NCI-H187 (cell line): ENCODE measurements around the gene FGF21.
"Not testable (repeated sequence)": the region's sequence is repeated elsewhere in the genome, so short reads cannot be mapped to it uniquely, and the experiment has no call there.

Experiments used
- DNase-seq, 2 experiments: peaks; one replicate each; lab custom pipeline; 2025; lab: John Stamatoyannopoulos, UW

FGF21 gene

DNA sequence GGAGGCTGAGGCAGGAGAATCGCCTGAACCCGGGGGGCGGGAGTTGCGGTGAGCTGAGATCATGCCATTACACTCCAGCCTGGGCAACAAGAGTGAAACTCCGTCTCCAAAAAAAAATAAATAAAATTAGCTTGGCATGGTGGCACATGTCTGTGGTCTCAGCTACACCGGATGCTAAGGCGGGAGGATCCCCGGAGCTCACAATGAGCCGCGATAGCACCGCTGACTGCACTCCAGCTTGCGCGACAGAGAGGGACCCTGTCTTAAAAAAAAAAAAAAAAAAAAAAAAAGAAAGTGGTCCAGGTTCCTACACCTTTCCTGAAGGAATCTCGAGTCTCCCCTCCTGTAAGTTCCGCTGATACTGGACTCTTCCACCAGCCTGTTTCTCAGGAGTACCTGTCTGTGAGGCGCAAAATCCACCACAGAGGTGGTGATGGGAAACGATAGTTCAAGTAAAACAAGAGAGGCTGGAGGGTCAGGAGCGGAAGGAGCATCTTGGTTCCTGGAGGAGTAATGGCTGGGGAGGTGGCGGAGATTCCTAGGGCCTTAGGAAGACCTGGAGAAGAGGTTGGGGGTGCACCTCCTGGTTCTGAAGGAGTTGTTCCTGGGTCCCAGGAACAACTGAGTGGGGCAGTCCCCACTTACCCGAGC lies 3.4 kb upstream of the FGF21 start:
- peak in 1 of 2 experiments; percentile 53 for DNase-seq

DNA sequence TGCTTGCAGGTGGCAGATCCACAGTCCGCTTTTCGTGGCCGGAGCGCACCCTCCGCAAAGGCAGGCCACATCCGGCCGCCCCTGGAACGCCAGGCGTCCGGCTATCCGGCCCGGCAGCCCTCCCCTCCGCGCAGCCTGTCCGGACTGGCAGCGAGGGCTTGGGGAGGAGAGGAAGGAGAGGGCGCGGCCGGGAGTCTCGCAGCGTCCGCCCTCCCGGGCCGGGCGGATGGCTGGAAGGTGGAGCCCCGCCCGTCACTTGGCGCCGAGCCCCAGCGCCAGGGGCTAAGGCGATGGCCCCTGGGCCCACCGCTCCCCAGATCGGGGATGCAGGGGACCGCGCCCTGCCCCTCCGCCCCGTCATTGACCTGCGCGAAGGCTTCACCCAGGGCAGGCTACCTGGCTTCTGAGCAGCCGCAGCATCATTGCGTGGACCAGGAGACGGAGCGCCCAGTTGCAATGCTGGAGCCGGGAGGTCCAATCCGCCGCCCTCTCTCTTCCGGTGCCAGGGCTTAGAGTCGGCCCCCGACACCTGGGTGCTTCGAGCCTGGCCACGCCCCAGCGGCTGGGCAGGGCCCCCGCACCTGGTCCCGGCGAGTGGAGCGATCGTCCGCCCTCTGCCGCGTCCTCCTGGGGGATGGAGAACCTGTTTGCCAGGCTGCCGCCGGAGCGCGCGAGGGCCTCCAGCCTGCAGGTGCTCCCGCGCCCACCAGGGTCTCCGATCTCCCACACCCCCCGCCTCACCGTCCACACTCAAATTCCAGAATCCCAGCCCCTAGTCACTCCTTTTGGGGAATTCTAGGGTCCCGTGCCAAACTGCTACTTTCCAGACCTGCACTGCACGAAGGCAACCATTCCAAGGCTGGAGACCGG lies 2.6 kb upstream of the FGF21 start, which contains the start of gene FUT1:
Gene FUT1, minus strand, starts transcription at position 146 of the 870 bp plus-strand sequence. CDS start 1,360 bp downstream, outside the sequence.
- peak; percentile 89 to 98 for DNase-seq

DNA sequence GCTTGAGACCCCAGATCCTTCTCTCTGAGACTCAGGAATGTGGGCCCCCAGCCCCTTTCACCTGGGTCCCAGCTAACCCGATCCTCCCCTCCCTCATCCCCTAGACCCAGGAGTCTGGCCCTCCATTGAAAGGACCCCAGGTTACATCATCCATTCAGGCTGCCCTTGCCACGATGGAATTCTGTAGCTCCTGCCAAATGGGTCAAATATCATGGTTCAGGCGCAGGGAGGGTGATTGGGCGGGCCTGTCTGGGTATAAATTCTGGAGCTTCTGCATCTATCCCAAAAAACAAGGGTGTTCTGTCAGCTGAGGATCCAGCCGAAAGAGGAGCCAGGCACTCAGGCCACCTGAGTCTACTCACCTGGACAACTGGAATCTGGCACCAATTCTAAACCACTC lies 463 bp downstream of the FGF21 start:
- no peak for DNase-seq

DNA sequence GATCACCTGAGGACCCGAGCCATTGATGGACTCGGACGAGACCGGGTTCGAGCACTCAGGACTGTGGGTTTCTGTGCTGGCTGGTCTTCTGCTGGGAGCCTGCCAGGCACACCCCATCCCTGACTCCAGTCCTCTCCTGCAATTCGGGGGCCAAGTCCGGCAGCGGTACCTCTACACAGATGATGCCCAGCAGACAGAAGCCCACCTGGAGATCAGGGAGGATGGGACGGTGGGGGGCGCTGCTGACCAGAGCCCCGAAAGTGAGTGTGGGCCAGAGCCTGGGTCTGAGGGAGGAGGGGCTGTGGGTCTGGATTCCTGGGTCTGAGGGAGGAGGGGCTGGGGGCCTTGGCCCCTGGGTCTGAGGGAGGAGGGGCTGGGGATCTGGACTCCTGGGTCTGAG lies 888 bp downstream of the FGF21 start:
- no peak for DNase-seq

DNA sequence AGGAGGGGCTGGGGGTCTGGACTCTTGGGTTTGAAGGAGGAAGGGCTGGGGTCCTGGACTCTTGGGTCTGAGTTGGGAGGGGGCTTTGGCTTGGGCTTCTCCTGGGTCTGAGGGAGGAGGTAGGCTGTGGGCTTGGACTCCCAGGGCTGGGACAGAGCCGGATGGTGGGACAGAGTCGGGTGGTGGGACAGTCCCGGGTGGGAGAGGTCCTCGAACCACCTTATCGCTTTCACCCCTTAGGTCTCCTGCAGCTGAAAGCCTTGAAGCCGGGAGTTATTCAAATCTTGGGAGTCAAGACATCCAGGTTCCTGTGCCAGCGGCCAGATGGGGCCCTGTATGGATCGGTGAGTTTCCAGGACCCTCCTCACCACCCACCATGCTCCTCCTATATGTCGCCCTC lies 1.4 kb downstream of the FGF21 start:
- no peak for DNase-seq

DNA sequence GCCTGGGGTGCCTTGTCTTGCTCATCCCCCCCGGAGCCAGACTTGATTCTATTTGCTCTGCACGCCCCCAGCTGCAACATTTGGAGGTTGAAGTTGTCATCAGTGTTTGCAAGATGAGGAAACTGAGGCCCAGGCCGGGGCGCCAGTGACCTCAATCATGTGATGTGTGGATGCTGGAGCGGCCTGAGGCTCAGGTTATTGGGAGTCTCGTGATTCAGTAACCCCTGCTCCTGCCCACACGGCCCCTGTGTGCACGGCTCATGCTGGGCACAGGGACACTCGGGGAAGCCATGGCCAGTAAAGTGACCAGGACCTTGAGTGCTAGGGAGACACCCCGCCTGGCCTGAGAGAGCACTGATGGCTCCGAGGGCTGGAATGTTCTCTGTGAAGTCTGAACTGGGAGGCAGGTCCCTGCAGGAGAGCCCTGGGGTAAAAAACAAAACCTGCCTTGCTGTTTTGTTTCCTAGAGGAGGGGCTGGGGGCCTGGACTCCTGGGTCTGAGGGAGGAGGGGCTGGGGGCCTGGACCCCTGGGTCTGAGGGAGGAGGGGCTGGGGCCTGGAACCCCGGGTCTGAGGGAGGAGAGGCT lies 1.9 kb downstream of the FGF21 start:
- DNase-seq, result no peak

DNA sequence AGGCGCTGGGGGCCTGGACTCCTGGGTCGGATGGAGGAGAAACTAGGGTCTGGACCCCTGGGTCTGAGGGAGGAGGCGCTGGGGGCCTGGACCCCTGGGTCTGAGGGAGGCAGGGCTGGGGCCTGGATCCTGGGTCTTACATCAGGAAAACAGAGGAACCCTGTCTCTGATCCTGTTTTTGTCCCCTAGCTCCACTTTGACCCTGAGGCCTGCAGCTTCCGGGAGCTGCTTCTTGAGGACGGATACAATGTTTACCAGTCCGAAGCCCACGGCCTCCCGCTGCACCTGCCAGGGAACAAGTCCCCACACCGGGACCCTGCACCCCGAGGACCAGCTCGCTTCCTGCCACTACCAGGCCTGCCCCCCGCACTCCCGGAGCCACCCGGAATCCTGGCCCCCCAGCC lies 2.4 kb downstream of the FGF21 start:
- no peak for DNase-seq

DNA sequence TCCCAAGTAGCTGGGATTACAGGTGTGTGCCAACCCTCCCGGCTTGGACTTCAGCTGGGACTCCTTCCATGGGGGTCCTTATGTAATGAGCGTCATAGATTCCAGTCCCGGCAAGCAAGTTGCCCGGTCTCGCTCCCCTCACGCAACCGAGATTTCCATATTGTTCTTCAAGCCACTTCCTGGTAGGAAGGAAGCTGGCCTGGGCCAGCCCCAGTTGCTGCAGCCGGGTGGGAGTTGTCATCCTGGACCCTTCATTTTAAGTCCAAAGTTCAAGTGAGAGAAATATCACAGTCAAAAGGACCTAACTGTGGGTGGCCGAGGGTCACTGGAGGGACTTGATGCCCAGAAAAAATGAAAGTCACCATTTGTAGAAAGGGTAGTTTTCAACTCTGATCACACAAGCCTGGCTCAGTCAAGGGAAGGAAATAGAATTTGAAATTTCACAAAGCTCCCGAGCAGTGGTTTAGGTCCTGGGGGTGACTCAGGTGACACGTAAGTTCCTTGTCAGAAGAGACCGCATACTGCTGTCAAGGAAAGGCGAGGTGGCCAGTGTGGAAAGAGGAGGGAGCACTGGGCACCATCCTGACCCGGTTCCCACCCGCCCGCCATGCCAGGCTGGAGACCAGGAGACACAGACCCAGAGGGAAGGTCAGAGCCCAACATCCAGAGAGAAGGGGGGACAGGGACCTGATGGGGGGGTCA lies 5.3 kb downstream of the FGF21 start:
- DNase-seq, result no peak

DNA sequence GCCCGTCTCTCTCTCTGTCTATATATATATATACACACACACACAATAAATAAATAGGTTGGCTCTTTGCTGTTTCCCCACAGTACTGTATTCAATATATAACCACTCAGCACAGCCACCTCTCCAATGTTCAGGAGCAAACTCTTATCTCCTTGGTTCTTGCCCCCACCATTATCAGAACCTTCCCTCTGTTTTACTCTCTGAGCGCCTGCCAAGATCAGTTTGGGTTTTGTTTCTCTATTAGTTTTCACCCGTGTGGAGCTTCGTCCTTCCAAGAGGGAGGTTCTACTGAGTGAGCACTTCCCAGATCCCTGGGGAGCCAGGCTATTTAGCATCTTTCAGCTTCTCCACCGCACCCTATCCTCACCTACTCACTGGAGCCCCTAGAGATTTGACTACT lies 10.5 kb downstream of the FGF21 start:
- not testable (repeated sequence) for DNase-seq

DNA sequence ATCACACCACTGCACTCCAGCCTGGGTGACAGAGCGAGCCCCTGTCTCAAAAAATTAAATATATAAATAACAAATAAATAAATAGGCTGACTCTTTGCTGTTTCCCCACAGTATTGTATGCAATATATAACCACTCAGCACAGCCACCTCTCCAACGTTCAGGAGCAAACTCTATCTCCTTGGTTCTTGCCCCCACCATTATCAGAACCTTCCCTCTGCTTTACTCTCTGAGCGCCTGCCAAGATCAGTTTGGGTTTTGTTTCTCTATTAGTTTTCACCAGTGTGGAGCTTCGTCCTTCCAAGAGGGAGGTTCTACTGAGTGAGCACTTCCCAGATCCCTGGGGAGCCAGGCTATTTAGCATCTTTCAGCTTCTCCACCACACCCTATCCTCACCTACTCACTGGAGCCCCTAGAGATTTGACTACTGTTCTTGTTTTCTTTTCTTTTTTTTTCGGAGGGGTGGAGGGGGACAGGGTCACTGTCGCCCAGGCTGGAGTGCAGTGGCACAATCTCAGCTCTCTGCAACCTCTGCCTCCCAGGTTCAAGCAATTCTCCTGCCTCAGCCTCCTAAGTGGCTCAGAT lies 12.9 kb downstream of the FGF21 start:
- DNase-seq, result not testable (repeated sequence)

DNA sequence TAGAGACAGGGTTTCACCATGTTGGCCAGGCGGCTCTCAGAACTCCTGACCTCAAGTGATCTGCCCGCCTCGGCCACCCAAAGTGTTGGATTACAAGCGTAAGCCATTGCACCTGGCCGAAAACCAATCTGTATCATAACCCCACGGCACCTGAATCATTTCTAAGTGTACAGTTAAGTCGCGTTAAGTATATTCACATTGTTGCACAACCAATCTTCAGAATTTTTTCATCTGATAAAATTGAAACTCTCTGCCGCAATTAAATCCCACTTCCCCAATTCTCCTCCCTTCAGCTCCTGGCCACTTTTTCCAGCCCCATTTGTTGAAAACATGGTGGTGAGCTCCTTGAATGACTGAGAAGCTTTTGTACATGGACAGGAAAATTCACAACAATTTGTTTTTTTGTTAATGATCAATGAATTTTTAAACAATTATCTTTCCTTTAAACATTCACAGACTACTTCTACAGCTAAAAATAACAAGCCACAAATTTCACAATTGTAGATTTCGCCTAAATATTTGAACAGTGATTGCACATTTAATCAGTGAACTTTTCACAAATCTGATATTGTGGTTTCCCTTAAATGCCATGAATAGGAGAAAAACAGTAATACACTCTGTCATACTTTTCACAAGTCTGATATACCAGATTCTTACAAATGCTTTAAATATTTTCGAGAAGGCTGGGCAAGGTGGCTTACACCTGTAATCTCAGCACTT lies 13.8 kb downstream of the FGF21 start:
- no peak for DNase-seq

DNA sequence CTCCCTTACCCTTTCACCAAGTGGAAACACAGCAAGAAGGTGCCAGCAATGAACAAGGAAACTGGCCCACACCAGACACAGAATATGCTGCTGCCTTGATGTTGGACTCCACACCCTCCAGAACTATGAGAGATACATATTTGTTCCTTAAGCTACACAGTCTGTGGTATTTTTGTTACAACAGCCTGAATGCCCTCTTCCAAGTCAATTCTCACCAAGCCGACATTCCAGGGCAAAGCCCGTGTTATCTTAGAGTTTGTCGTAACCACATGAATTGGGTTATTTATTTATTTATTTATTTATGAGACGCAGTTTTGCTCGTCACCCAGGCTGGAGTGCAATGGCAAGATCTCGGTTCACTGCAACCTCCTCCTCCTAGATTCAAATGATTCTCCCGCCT lies 14.9 kb downstream of the FGF21 start:
- DNase-seq, result no peak

DNA sequence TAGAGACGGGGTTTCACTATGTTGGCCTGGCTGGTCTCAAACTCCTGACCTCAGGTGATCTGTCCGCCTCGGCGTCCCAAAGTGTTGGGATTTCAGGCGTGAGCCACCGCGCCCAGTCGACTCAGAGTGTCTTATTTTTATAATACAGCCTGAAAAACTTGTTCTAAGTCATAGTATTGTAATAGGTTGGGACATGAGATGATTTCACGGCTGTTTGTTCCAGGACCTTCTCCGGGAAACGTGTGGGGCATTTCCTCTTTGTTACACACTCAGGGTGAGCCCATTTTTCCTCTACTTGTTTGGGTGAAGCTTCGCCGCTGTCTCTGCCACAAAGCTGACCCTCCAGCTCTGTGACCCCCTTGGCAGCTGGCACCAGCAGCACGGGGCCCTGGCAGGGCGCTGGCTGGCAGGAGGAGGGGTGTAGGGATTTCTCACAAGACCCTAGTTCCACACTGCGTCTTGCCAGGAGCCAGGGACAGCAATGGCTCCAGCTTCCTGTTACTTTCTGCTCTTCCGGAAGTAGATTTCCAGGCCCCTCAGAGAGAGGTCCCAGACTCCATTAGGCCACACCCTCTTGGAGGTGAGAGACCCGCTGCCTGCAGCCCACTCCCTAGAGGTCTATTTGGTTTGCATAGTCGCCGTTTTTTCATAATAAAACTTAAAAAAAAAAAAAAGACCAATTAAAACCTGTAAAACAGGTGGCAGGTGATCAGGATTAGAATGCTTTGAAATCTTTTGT lies 15.6 kb downstream of the FGF21 start:
- DNase-seq, result no peak

DNA sequence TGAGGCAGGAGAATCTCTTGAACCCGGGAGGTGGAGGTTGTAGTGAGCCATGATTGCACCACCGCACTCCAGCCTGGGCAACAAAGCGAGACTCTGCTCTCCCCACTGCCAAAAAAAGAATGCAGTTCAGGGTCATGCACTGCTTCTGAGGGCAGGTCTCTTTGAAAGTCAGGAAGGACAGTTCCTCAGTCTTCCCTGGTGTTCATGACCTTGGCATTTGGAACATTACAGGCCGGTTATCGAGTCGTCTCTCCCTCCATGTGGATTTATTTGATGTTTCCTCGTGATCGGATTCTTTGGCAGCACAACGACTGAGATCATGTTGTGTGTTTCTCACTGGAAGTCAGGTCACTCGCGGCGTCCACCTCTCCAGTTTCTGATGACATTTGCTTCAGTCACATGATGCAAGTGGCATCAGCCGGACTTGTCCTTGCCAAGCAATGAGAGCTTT lies 17.2 kb downstream of the FGF21 start:
- DNase-seq, result no peak

DNA sequence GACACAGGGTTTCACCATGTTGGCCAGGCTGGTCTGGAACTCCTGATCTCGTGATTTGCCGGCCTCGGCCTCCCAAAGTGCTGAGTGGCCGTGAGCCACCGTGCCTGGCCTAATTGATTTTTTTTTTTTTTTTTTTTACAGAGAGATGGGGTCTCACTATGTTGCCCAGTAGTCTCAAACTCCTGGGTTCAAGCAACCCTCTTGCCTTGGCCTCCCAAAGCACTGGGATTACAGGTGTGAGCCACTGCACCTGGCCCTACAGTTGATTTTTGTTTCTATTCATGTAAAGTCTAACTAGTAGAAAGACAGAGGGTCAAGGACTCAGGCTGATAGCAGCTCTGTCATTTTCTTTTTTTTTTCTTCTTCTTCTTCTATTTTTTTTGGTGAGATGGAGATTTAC lies 21.8 kb downstream of the FGF21 start:
- no peak for DNase-seq

DNA sequence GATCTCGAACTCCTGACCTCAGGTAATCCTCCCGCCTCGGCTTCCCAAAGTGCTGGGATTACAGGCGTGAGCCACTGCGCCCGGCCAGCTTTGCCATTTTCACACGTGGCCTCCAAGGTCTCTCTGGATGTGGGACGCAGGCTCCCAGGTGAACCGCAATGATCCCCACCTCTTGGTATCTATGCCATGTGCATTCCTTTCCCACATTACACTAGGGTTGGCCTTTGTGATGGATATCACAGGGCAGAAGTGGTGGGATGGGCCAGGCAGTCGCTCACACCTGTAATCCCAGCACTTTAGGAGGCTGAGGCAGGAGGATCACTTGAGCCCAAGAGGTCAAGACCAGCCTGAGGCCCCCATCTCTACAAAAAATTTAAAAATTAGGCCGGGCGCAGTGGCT lies 22.4 kb downstream of the FGF21 start:
- no peak for DNase-seq

DNA sequence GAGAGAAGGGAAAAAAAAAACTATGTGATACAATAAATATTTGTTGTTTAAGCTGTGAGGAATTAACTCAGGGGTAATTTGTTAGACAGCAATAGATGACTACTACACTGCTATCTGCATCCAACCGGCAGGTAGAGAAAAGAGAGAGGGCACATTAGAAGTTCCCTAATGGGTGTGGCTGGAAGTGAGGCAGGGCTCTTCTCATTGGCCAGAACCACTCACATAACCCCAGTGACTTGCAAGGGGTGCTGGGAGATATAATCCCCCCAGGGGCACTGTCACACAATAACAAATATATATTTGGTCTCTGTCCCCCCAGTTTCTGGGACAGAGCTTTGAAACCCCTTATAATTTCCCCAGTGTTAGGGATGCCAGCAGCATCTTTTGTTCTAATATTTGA lies 24.3 kb downstream of the FGF21 start:
- no peak for DNase-seq

DNA sequence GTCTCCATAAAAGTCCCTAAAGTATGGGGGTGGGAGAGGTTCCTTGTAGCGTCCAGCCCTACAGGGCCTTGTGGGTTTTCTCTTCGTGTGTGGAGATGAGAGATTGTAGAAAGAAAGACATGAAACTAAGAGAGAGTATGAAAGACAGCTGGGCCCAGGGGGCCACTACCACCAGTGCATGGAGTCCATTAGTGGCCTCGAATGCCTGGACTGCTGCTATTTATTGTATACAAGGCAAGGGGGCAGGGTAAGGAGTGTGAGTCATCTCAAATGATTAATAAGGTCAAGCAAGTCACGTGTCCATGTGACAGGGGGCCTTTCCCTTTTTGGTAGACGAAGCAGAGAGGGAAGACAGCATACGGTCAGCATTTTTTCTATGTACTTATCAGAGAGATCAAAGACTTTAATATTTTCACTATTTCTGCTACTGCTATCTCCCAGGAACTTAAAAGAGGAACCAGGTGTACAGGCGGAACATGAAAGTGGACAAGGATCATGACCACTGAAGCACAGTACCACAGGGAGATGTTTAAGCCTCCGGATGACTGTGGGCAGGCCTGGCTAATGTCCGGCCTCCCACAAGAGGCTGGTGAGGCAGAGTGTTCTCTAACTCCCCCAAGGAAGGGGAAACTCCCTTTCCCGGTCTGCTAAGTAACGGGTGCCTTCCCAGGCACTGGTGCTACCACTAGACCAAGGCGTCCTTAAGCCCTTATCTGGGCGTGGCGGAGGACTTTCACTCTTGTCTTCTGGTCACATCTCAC lies 25.5 kb downstream of the FGF21 start:
- DNase-seq, result no peak

DNA sequence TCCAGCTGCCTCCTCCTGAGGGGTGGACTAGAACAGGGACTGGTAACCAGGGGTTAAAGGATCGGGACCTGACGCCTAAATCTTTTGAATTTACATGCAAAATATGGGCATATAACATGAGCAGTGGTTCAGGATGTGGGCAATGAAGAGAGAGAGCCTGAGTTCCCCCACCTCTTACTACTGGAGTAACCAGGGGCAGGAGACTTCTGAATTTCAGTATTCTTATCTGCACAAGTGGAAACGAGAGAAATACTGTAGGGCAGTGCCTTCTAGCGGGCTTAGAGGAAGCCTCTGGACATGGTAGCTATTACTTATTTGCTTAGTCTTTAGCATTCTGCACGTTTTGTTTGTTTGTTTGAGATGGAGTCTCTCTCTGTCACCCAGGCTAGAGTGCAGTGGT lies 29.2 kb downstream of the FGF21 start:
- no peak for DNase-seq

DNA sequence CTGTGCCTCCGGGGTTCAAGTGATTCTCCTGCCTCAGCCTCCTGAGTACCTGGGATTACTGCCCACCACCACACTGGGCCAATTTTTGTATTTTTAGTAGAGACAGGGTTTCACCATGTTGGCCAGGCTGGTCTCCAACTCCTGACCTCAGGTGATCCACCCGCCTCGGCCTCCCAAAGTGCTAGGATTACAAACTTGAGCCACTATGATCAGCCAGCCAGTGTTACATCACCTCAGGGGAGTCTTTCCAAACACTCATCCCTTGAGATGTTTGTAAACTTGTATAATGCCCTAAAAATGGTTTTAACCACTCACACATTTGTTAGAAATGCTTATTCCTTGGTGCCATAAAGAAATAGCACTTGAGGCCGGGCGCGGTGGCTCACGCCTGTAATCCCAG lies 31.1 kb downstream of the FGF21 start:
- not testable (repeated sequence) for DNase-seq
